Cerebellar nuclear complex (tissue), 1 donor: ENCODE measurements around the gene NSMCE1.

Experiments
- DNase-seq, 2 experiments: peaks; one replicate each; lab custom pipeline; 2025; lab: John Stamatoyannopoulos, UW

NSMCE1 gene

DNA sequence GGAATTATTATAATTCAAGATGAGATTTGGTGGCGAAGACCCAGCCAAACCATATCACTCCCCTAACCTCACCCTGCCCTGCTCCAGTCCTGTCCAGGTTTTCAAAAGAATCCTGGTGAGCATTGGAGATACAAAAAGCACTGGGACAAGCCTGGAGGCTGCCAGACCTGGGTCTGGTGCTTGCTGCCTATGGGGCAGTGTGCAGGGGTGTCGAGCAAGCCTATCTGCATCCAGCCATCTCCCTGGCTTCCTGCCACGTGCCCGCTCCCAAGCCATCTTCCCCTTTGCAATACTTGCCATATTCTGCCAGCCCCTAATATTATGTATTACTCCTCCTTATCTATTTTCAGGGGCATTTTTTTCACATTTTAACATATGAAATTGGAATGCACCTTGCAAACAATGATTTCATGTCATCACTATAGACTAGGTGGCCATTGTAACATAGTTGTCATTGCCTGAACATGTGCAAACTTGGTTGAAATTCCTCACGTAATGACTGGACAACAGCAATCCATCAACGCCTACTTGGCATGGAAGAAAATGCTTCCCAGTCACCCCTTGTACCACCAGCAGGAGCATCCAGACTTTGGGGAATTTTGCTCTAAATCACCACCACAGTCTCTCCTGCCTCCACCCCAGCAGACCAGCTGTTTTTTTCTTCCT is 73.4 kb downstream of the NSMCE1 start:
- no peak for DNase-seq

DNA sequence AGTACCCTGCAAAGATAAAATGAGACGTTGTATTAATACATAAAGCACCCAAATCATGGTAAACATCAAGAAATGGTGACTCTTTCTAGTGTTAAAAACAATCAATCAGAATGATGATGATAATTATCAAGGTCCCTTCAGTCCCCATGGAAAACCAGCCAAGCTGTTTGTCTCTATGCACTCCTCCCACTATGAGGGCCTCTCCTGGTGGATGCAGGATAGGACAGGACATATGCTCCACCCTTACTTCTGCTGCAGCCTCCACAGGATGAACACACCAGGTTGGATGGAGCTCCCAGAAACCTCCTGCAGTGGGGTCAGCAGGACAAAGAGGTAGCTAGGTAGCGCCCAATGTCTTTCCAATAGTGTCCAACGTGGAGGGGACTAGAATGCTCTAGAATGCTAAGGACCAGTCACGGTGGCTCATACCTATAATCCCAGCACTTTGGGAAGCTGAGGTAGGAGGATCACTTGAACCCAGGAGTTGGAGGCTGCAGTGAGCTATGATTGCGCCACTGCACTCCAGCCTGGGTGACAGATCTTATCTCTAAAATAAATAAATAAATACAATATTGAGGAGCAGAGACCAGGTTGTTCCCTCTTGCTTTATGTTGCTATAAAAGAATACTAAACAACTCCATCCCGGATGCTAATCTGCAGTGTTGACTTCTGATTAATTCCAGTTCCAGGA is 75.1 kb downstream of the NSMCE1 start:
- no peak for DNase-seq

DNA sequence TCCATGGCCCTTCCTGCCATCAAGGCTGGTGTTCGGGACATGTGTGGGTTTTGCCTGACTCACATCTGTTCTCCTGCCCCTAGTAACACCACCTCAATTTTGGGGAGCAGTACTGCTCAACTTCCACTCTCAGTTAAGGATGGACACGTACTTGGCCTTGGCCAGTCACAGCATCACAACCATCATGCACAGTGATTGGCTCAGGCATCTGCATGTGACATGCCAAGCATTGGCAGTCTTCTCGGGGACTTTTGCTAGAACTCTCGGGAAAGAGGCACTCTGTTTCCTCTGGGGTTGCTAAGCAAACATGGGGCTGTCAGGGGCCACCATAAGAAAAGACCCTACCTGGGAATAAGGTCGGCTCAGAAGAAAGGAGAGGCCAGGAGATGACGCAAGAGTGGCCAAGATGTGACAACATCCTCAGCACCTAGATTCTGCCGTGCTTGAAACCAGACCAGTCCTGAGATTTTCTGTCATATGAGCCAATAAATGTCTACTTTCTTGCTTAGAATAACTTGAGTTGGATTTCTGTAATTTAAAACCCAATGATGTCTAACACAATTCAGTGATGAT is 77.1 kb downstream of the NSMCE1 start:
- DNase-seq = no peak

DNA sequence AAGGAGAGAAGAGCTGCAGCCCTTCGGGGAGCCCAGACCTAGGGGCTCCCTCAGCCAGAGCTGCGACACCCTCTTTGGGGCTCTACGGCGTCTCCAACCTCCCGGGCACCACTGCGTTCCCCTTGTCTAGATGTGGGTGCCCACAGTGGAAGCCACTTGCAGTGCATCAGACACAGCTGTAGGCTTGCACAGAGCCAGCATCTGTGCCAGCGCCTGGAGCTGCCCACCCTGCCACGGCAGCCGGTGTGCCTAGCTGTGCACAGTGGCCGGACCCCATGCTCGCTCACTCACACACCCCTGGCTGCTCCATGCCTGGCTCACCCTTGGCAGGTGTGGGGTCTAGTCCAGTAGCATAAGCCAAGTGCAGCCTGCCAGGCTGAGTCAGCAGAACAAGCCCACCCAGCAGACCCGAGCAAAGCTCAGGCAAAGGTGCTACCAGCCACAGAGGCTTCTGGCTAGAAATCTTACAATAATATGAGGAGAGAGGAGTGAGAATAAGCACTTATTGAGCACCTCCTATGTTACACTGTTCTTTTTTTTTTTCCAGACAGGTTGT is 78.2 kb downstream of the NSMCE1 start:
- DNase-seq = no peak

DNA sequence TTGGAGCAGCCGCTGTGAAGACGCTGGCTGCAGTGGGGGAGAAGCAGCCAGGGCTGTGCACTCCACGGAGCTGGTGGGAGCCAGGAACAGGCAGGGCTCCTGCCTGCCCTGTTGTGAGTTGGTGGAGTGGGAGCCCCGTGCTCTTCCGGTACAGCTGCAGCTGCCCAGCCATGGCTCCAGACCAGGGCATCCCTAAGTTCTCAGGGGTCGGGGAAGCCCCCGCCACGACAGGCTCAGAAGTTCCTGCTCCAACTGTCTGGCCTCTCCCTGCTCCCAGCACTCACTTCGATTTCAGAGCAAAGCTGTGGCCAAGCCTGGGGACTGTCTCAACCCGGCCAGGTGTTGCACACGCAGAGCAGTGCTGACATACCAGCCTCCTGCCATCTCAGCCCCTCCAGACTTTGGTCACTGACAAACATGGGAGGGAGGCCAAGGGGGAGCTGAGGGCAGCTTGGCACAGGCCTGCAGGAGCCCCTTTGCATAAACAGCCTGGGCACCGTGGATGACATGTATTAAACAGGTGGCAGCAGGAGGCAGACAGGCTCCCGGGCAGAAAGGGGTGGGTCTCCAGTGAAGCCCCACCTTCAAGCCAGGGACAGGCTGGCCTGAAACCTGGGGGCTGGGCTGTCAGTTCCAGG is 79.1 kb downstream of the NSMCE1 start:
- no peak for DNase-seq

DNA sequence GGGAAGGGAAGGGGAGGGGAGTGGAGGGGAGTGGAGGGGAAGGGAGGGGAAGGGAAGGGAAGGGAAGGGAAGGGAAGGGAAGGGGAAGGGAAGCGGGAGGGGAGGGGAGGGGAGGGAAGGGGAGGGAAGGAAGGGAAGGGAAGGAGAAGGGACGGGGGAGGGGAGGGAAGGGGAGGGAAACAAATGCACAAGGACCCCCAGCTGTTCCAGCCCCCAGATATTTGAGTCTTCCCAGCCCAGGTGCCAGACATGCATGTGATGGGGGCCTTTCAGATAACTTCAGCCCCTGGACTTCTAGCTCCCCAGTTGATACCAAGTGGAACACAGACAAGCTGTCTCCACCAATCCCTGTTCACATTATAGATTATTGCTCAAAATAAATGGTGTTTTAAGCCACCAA is 79.9 kb downstream of the NSMCE1 start:
- no peak for DNase-seq

DNA sequence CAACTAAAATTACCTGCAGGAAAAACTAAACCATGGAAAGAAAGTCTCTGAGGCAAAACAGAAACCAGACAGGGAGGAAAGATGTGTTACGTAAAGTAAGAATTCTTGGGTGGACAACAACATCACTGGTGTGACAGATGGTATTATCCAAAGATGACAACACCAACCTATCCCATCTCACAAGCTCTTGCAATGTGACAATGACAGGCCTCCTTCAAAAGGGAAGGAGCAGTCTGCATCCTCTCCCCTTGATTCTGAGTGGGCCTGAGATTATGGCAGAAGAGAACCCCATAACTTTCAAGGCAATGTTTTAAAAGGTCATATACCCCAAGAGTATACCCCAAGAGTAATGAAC is 82.8 kb downstream of the NSMCE1 start:
- DNase-seq = no peak

DNA sequence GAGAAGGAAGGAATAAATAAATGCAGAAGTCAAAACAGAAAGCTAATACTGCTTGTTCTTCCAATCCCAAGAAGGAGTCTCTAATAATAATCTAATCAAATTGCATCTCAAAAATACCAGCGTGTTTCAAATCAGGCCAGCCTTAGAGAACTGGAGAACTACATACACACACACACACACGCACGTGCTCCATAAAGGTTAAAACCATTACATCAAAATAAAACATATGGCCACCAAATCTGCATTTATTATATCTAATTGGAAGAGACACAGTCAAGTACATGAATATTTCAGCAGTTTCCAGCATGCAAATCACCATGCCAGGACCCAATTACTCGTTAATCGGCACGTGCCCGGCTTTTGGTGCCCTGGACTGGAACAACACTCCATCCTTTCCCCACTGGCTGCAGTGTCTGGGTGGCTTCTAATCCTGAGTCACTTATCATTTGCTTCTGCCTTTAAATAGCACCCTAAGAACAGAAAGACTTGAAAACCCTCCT is 85.6 kb downstream of the NSMCE1 start:
- DNase-seq = no peak

DNA sequence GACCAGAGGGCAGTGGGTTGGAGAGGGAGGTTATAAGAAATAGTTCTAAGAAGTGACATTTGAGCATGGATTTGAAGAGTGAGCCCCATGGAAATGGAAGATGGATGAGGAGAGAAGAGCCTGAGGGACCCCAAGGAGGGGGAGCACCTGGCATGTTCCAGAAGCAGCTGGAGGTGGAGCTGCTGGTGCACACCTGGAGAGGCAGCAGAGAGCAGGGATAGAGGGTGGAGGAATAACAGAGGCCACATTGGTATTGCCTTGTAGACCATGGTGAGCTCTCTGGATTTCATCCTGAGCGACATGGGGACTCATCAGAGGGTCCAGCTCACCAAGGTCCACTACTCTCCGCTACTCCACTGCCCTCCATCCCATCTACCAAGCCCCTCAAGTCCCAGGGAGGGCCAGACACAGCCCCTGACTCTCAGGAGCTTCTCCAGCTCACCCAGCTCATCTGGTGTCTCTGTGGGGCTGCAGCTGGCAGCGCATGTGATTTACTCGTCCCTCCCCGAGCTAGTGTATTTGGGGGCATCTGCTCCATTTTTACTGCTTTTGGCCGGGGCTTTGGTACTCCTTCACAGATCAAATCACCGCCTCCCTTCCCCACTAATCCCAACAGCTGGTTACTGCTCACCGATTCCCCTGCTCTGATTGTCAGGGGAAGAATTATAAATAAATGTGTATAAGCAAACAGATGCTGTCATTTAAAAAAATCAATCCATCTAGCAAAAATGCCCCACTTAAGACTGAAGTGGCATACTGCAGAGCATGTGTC is 87.4 kb downstream of the NSMCE1 start:
- no peak for DNase-seq

DNA sequence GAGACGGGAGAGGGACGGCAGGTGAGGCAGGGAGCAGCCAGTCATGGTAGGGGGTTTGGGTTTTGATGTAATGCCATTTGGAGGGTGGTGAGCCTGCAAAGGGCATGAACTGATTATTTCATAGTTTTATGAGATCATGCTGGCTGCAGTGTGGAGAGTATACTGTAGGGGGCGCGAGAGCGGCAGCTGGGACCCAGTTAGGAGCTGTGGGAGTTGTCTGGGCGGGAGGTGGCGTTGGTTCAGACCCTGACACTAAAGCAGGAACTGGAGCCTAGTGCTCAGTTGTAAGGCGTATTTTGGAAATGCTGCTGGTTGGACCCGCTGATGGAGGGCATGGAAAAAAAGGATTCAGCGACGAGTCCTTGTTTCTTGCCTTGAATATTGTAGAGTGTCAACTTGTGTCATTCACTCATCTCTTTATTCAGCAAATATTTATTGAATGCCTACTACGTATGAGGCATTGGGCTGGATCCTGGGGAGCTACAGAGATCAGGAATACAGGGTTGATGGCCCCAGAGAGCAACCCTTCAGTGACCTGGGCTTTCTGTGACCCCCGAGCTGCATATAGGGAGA is 89.0 kb downstream of the NSMCE1 start:
- peak in 1 of 2 experiments; percentile 12 for DNase-seq

DNA sequence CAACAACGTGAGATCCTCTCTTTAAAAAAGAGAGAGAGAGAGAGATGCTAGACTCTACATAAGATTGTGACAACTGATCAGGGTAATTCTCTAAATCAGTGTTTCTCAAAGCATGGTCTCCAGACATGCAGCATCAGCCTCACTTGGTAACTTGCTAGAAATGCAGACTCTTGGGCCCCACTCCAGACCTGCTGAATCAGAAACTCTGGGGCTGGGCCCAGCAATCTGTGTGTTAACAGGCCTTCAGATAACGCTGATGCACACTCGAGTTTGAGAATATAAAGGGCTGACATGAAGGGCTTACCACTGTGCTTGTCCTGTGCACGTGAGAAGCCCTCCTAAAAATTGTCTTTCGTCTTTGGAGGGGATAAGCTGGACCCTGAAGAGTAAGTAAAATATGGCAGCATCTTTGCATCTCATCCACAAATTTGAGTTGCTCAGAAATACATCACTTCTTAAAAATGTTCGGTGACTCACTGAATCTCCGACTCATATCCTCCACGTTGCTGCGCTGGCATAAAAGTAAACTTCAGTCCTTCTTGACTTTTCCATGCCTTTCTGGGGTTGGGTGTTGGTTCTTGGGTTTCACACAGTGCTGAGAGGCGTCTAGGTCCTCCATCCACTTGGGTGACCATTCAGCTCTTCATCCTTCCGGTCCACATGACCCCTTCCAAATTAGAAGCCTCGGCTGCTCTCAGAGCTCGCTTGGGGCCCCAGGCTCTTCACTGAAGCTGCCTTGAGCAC is 91.4 kb downstream of the NSMCE1 start:
- DNase-seq = no peak

DNA sequence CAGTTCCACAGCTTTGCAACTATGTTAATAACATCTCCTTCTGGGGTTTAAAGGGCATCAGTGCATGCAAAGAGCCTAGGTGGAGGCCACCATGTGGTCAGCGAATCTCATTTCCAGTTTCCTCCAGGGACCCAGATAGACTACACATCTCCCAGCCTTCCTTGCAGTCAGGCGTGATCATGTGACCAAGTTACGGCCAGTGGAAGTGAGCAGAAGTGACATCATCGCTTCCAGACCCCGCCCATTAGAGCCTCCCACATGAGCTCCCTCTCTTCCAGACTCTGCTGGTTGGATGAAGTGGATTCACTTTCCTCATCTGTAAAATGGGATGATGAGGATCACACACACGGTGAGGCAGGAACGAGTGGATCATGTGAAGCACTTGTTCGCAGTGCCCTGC is 92.7 kb downstream of the NSMCE1 start:
- no peak for DNase-seq
